H1 (cell line): ENCODE measurements around the gene ZBTB38.

ENCODE experiments used
- CBX5 ChIP-seq: fragments of 300-800, 300-1000 bp; sonication (generic); IDR thresholded peaks from 2 replicates; pipeline ENCODE4 v1.7.1; 2016; ENCODE audit warnings: antibody characterized with exemption, low read length, low read depth
- EP300 ChIP-seq, 2 experiments: IDR thresholded peaks; 1 replicate in 1 of 2; 2 replicates in 1 of 2; pipeline ENCODE4 v1.6.1; 2011 to 2012; ENCODE audit warnings: low read depth in 2 of 2, low read length in 2 of 2, mild to moderate bottlenecking in 2 of 2, borderline replicate concordance in 1 of 2, inconsistent platforms in 1 of 2, moderate library complexity in 1 of 2
- EZH2 ChIP-seq: fragments of 200-600 bp; sonication (generic); IDR thresholded peaks from 2 replicates; pipeline ENCODE4 v1.7.1; 2012; ENCODE audit warnings: low read depth, mild to moderate bottlenecking, moderate library complexity, low read length, inconsistent platforms; ENCODE audit not compliant: severe bottlenecking
- POLR2A ChIP-seq, 2 experiments: IDR thresholded peaks; 1 replicate in 1 of 2; 2 replicates in 1 of 2; pipeline ENCODE4 v1.6.1; 2011; ENCODE audit warnings: low read depth in 2 of 2, low read length in 2 of 2, mild to moderate bottlenecking in 2 of 2; ENCODE audit errors: control extremely low read depth in 1 of 2
- RNF2 ChIP-seq: fragments of 200-900, 300-1000 bp; sonication (generic); IDR thresholded peaks from 2 replicates; pipeline ENCODE4 v1.7.1; 2016; ENCODE audit warnings: borderline replicate concordance, low read depth, mild to moderate bottlenecking, antibody characterized with exemption, low read length; ENCODE audit not compliant: poor library complexity, severe bottlenecking; ENCODE audit errors: missing control alignments
- SAP30 ChIP-seq: fragments of 300-600 bp; sonication (generic); IDR thresholded peaks from 2 replicates; pipeline ENCODE4 v1.7.1; 2012; ENCODE audit warnings: low read length, moderate library complexity, mild to moderate bottlenecking, inconsistent platforms; ENCODE audit not compliant: insufficient read depth, insufficient replicate concordance
- SP1 ChIP-seq: IDR thresholded peaks from 2 replicates; pipeline ENCODE4 v1.6.1; 2011; ENCODE audit warnings: low read depth, low read length
- SRF ChIP-seq: IDR thresholded peaks from 2 replicates; pipeline ENCODE4 v1.6.1; 2011; ENCODE audit warnings: mild to moderate bottlenecking, low read depth, low read length, moderate library complexity
- TEAD4 ChIP-seq: IDR thresholded peaks from 2 replicates; pipeline ENCODE4 v1.6.1; 2012; ENCODE audit warnings: low read depth, low read length, inconsistent platforms, mixed read lengths
- YY1 ChIP-seq: IDR thresholded peaks from 2 replicates; pipeline ENCODE4 v1.6.1; 2011; ENCODE audit warnings: low read depth, mild to moderate bottlenecking, low read length
- TF ChIP-seq, protein P1 (sequence below): IDR thresholded peaks from 2 replicates; pipeline ENCODE4 v1.6.1; 2011; ENCODE audit warnings: low read length, improper control_type of control experiment
- TF ChIP-seq, protein P2 (sequence below), 3 experiments: IDR thresholded peaks; 1 replicate in 2 of 3; 2 replicates in 1 of 3; pipeline versions ENCODE4 v1.5.1 to v1.6.1; 2011; ENCODE audit warnings: low read length in 3 of 3, mild to moderate bottlenecking in 3 of 3, inconsistent platforms in 2 of 3, low read depth in 1 of 3, moderate library complexity in 1 of 3; ENCODE audit not compliant: insufficient read depth in 1 of 3; ENCODE audit errors: control extremely low read depth in 1 of 3

DNA sequence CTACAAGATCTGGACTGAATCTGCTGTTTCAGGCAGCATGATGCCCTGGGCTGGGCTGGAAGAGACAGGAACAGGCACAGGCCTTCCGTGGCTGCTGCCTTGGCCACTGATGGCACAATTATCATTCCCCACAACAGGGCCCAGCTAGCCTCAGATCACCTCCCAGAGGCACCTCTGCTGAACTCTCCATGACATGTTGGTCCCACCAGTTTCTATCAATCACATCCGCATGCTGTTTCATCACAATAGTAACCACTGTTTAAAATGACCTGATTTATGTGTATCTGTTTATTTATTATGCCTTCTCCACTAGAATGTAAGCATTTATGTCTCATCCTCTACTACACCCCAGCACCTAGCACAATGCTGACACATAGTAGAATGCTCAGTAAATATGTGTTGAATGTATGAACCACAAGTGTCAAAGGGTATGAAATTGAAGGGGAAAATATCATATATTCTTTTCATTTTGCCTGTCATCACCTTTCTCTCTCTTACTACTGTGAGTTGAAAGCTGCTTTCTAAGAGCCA, 32.7 kb upstream of the ZBTB38 start:
- TF ChIP-seq, protein P1, sequence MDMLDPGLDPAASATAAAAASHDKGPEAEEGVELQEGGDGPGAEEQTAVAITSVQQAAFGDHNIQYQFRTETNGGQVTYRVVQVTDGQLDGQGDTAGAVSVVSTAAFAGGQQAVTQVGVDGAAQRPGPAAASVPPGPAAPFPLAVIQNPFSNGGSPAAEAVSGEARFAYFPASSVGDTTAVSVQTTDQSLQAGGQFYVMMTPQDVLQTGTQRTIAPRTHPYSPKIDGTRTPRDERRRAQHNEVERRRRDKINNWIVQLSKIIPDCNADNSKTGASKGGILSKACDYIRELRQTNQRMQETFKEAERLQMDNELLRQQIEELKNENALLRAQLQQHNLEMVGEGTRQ: no peak
- TF ChIP-seq RNF2: no peak
- no peak for TF ChIP-seq EZH2
- TF ChIP-seq SRF: no peak
- no peak for TF ChIP-seq POLR2A (IDR thresholded peaks at IDR 0.05; ENCODE audit: control extremely low read depth in 1 of 2, low read depth in 2 of 2, low read length in 2 of 2)
- no peak for TF ChIP-seq SP1
- TF ChIP-seq YY1: no peak
- TF ChIP-seq EP300 (IDR thresholded peaks at IDR 0.05; ENCODE audit: borderline replicate concordance in 1 of 2, low read depth in 2 of 2, low read length in 2 of 2): no peak
- TF ChIP-seq, protein P2, sequence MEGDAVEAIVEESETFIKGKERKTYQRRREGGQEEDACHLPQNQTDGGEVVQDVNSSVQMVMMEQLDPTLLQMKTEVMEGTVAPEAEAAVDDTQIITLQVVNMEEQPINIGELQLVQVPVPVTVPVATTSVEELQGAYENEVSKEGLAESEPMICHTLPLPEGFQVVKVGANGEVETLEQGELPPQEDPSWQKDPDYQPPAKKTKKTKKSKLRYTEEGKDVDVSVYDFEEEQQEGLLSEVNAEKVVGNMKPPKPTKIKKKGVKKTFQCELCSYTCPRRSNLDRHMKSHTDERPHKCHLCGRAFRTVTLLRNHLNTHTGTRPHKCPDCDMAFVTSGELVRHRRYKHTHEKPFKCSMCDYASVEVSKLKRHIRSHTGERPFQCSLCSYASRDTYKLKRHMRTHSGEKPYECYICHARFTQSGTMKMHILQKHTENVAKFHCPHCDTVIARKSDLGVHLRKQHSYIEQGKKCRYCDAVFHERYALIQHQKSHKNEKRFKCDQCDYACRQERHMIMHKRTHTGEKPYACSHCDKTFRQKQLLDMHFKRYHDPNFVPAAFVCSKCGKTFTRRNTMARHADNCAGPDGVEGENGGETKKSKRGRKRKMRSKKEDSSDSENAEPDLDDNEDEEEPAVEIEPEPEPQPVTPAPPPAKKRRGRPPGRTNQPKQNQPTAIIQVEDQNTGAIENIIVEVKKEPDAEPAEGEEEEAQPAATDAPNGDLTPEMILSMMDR (IDR thresholded peaks at IDR 0.05; ENCODE audit: control extremely low read depth in 1 of 3, insufficient read depth in 1 of 3, low read depth in 1 of 3, low read length in 3 of 3): no peak
- TF ChIP-seq CBX5: no peak
- TF ChIP-seq SAP30: no peak
- no peak for TF ChIP-seq TEAD4
